Fibroblast of skin of back (primary cell): ENCODE measurements around the gene CPLANE1.
"Not testable (repeated sequence)": the region's sequence is repeated elsewhere in the genome, so short reads cannot be mapped to it uniquely, and the experiment has no call there.

Source experiments
- DNase-seq: peaks from one replicate; pipeline ENCODE4 v3.0.0-alpha.2; 2013

Gene CPLANE1

DNA sequence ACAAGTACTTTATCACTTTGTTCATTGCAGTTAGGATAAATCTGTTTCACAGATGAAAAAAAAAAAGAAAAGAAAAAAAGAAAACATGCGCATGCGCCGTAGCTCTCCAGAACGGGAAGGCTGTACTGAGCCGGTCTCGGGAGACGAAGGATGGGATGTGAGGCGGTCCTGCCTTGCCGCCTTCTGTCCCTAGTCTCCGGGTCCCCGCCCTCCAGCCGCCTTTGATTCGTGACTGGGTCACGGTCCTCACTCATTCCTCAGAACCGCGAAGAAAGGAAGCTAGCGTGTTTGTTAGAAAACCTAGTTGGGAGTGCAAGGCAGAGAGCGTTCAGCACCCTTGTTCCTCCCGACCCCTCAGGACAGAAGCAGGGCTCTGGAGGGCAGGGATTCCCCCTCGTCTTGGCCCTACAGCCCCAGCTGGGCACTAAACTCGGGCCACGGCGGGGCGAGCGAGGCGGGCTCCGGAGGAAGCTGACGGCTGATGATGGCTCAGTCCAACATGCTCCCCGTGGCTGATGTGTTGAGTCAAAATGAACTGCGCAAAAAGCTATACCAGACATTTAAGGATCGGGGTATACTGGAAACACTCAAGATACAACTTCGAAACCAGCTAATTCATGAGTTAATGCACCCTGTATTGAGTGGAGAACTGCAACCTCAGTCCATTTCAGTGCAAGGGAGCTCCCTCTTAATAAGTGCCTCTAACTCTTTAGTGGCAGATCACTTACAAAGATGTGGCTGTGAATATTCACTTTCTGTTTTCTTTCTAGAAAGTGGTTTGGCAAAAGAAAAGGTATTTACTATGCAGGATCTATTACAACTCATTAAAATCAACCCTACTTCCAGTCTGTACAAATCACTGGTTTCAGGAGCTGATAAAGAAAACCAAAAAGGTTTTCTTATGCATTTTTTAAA, 40.0 kb downstream of the CPLANE1 start:
- DNase-seq = peak; percentile 46

- no peak for DNase-seq
Observed at GRCh38 chr5:37207802-37208201, 41.4 kb downstream of the CPLANE1 start.

DNA sequence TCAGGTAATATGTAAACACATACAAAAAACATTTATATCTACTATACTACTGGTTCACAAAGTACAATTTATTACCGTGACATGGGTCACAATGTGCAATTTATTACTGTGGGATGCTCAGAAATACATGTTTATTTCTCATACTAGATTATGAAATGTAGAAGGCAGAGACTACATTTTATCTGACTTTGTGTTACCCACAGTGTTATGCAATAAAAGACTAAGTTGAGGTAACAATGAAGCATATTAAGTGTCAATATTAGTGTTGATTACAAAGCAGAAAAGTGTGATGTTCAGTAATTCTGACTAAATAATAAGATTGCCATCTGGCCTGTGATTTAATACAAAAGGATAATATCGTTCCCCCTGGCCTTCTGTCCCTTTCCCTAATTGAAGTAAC, 42.4 kb downstream of the CPLANE1 start:
- no peak for DNase-seq

DNA sequence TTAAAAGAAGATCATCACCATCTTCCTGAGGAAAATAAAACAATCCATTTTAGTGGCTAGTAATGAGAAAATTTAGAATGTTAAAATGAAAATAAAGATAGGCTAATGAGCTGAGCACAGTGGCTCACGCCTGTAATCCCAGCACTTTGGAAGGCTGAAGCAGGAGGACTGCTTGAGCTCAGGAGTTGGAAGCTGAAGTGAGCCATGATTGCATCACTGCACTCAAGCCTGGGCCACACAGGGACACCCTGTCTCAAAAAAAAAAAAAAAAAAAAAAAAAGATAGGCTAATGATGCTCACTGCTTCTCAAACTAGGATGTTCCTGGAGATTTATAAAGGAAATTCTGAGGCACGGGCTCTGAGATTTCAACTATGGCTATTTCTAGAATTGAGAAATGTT, 50.3 kb downstream of the CPLANE1 start:
- DNase-seq = no peak

DNA sequence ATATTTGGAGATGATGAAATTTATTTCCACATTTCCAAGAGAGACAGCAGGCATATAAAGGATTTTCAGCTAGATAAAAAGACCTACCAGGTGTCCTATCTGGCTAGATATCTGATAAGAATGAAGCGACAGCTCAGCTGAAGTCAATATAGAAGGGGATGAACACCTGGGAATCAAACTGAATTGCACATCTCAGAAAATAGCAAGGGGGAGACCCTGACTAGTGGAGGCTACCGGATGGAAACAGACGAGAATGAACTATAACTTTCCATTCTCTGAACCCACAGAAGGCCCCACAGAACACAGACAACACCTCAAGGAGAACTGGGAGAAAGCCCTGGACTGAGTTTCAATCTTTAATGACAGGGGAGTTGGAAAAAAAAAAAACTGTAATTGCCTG, 51.1 kb downstream of the CPLANE1 start:
- DNase-seq = no peak

DNA sequence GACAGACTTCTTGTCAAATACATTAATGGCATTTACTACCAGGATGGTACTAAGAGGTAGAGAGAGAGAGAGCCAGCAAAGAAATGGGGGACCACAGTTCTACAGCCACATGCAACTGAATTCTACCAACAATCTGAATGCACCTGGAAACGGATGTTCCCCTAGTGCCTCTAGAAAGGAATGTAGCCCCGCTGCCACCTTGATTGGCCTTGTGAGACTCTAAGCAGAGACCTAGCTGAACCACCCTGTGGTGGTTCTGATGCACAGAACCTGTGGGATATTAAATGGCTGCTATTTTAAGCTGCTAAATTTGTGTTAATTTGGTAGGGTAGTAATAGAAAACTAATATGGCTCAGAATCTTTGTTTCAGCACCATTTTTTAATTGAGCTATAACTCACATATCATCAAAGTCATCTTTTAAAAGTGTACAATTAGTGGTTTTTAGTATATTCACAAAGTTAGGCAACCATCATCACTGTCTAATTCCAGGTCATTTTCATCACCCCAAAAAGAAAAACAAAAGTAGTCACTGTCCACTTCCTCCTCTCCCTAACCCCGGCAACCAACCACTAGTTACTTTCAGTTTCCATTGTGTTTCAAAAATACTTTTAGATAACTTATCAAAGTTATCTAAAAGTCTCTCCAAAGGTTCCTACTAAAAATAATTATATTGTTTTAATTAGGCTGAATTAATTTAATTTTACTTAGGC, 51.7 kb downstream of the CPLANE1 start:
- peak; percentile 9 for DNase-seq

DNA sequence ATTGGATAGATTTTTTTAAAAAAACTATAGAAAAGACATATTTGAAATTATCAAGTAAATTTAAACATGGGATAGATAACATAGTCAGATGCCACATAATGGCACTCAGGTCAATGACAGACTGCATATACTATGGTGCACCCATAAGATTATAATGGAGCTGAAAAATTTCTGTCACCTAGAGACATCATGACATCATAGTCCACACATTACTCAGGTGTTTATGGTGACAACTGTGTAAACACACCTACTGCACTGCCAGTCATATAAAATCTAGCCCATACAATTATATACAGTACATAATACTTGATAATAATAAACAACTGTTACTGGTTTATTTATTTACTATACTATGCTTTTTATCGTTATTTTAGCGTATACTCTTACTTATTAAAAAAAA, 58.6 kb downstream of the CPLANE1 start:
- no peak for DNase-seq

DNA sequence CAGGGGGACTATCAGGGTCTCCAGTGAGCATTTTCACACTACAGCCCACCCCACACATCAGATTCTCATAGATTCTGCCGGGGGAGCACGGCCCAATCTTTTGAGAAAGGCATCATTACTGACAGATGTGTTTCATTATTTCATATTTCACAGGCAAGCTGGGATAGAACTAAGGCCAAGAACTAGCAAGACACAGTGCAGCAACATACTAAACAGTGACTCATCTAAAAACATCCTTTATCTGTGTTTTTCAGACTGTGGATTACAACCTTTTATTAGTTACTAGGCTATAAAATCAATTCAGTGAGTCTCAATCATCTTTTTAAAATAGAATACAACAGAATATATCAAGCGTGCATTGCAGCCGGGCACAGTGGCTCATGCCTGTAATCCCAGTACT, 59.8 kb downstream of the CPLANE1 start:
- no peak for DNase-seq

DNA sequence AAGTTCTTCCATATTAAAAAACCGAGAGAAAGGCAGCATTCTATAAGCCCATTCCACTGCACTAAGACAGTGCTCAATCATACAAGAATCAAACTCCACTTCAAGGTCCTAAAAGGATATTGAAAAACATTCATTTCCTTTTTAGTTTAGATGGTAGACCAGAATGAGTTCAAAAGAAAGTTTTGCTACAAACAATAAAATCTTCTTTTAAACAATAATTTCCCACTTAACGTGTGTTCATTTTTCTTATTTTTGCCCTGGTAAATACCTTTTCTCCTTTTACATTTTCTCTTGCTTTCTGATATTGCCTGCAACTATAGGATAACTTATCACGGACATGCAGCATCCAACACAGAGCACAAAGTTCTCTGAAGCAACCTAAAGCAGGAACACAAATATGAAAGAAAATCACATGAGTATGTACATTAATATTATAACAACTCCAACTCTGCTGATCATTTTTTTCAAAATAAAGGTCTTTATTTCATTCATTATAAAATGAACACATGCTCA, 61.7 kb downstream of the CPLANE1 start:
- DNase-seq = no peak

- no peak for DNase-seq
Observed at GRCh38 chr5:37184748-37185364, 64.3 kb downstream of the CPLANE1 start.

- DNase-seq = no peak
Observed at GRCh38 chr5:37182667-37183066, 66.5 kb downstream of the CPLANE1 start.

DNA sequence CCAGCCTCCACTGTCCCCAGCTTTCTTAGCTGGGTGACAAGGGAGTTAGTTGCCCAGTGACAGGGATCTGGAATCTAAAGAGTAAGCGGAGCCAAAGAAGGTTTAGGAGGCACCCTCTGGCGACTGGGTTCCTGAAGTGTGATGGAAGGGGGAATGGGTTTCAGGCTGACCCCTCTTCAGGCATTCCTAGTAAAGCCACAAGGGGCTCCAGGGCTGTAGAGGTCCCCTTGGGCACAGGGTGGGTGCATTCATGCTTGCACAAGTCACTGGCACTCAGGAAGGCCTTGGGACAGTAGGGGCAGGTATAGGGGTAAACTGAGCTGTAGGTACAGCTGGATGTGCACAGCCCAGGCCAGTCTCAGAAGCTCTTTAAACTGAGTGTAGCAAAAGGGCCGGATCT, 74.2 kb downstream of the CPLANE1 start:
- DNase-seq = no peak

- no peak for DNase-seq
Observed at GRCh38 chr5:37172957-37173356, 76.2 kb downstream of the CPLANE1 start.

- no peak for DNase-seq
Observed at GRCh38 chr5:37170856-37171255, 78.3 kb downstream of the CPLANE1 start.

GRCh38 chr5:37166197-37166596, 83.0 kb downstream of the CPLANE1 start:
- no peak for DNase-seq

DNA sequence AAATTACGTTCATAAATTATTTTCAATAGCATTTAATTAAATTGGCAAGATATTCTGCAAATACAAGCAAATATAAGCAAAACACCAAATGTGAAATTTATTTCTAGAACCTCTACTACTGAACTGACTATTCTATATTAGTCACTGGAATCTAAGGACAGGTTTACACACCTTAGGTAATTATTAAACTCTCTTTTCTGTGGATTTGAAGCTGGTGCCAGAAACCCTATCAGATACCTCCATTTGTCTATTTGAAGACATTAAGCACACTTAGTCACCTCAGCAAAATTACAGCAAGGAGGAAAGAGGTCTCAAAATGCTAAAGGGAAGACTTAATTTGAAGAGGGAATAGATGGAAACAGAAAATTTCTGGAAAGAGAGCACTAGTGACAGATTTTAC, 83.4 kb downstream of the CPLANE1 start:
- DNase-seq = no peak

GRCh38 chr5:37153661-37154060, 95.5 kb downstream of the CPLANE1 start:
- DNase-seq = no peak

DNA sequence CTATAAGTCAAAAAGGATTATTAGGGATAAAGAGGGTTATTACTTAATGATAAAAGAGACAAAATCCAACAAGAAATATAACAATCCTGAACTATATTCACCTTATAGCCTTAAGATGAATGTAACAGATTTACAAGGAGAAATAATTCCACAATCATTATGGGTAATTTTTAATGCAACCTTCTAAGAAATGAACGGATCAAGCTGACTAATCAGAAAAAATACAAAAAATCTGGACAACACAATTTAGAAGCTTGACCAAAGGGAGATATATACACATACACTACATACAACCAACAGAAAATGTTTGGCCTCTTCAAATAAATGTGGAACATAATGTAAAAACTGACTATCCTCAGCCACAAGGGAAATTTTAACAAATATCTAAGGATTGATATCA, 102.3 kb downstream of the CPLANE1 start:
- no peak for DNase-seq

GRCh38 chr5:37136694-37137093, 112.5 kb downstream of the CPLANE1 start:
- DNase-seq = no peak

GRCh38 chr5:37135312-37135711, 113.9 kb downstream of the CPLANE1 start:
- DNase-seq = not testable (repeated sequence)

DNA sequence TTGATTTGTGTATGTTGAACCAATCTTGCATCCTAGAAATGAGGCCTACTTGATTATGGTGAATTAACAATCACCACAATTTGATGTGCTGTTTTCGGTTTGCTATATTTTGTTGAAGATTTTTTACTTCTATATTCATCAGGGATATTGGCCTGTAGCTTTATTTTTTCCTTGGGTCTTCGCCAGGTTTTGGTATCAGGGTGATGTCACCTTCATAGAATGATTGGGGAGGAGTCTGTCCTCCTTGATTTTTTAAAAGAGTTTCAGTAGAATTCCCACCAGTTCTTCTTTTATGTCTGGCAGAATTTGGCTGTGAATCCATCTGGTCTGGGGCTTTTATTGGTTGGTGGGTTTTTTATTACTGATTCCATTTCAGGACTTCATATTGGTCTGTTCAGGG, 115.2 kb downstream of the CPLANE1 start:
- DNase-seq = peak; percentile 81

DNA sequence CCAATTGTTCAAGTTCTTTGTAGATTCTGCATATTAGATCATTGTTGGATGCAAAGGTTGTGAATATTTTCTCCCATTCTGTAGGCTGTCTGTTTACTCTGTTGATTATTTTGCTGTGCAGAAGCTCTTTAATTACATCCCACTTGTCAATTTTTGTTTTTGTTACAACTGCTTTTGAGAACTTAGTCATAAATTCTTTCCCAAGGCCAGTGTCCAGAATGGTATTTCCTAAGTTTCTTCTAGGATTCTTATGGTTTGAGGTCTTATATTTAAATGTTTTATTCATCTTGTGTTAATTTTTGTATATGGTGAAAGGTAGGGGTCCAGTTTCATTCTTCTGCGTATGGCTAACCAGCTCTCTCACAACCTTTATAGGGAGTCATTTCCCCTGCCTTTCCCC, 116.5 kb downstream of the CPLANE1 start:
- peak; percentile 65 for DNase-seq

DNA sequence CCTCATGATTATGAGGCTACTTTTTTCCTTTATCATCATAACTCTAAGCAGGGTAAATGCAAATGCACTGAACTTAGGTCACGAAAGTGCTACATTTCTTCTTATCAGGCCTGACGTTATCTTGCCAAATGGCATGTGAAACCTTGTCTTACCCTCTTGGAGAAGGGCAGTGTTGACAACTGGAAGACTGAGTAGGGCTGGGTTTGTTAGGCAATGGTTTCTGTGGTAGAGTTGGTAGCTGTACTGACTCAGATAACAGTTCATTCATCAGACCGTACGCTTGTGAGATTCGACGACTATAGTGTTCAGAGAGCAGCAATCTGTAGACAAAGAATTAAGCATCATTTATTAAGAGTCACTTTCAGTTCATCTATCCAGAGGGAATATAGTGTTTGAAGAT, 127.7 kb downstream of the CPLANE1 start:
- no peak for DNase-seq
